Liver (tissue), 3 donors: Measurements from ENCODE around the gene SPATA46.
A peak's percentile ranks its signal among the peaks of the same experiment; 100 is the strongest.

ENCODE experiments used
- CTCF ChIP-seq: fragments of 150-350 bp; IDR thresholded peaks from 2 replicates; pipeline ENCODE4 v1.5.1; 2017; ENCODE audit warnings: improper control_type of control experiment, low read depth, low read length; ENCODE audit not compliant: missing input control
- MAX ChIP-seq: IDR thresholded peaks from 2 replicates; pipeline ENCODE4 v1.6.1; 2016; ENCODE audit warnings: antibody characterized with exemption
- SP1 ChIP-seq: IDR thresholded peaks from 2 replicates; pipeline ENCODE4 v1.6.1; 2018; ENCODE audit warnings: antibody characterized with exemption, mild to moderate bottlenecking
- TAF1 ChIP-seq: conservative IDR thresholded peaks from 2 replicates; pipeline ENCODE4 v1.6.1; 2016; ENCODE audit warnings: antibody characterized with exemption, mild to moderate bottlenecking
- YY1 ChIP-seq: IDR thresholded peaks from 2 replicates; pipeline ENCODE4 v1.6.1; 2016; ENCODE audit warnings: antibody characterized with exemption, mild to moderate bottlenecking
- donor health status: healthy.
- donor health status: healthy.

DNA sequence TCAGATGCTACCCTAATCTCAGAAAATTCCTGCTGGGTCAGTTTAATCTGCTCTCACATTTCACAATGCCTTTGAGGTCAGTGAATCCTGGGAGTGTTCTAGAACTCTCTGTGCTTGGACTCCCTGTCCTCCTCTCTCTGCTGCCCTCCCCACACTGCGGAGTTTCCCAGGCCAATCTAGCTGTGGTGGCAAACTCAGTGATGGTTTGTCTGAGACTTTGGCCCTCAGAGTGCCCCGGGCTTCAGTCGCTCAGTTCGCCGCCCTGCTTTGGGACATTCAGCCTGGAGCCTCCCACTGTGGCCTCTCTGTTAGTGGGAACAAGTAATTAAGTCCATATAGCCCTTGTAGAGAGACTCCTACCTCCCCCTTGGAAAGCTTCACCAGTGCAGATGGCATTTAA is 12.0 kb upstream of the SPATA46 start:
- TF ChIP-seq CTCF (no peak), SP1 (peak; percentile 100), TAF1 (peak; percentile 72), MAX (peak; percentile 78), YY1 (peak; percentile 89)
